ENCODE measurements around the gene MBD3L4.

MBD3L4 gene

GRCh38 chr19:6996810-6997209 is 43.2 kb downstream of the MBD3L4 start:
- peaks cover 2% of the 10 kb centered on the region for H3K27me3 Mint-ChIP-seq (ENCODE audit: low read depth)
- H3K36me3 Mint-ChIP-seq (ENCODE audit: low read depth) = peaks cover 5% of the 10 kb centered on the region
- no peak overlapping the region for H3K27ac Mint-ChIP-seq
- H3K9me3 Mint-ChIP-seq = peaks cover 30% of the 10 kb centered on the region
- H3K4me3 Mint-ChIP-seq = no peak overlapping the region
- no peak for TF ChIP-seq CTCF (IDR thresholded peaks at IDR 0.05; ENCODE audit: unreplicated experiment in 3 of 3)
- H3K4me1 Mint-ChIP-seq = no peaks in the 10 kb centered on the region

- H3K9me3 Mint-ChIP-seq = peaks cover 34% of the 10 kb centered on the region
- TF ChIP-seq CTCF (IDR thresholded peaks at IDR 0.05; ENCODE audit: unreplicated experiment in 3 of 3) = no peak
- H3K27me3 Mint-ChIP-seq (ENCODE audit: low read depth) = peaks cover 8% of the 10 kb centered on the region
- no peak overlapping the region for H3K4me3 Mint-ChIP-seq
- no peak overlapping the region for H3K27ac Mint-ChIP-seq
- H3K36me3 Mint-ChIP-seq (ENCODE audit: low read depth) = peaks cover 5% of the 10 kb centered on the region
- H3K4me1 Mint-ChIP-seq = no peaks in the 10 kb centered on the region
Measured at GRCh38 chr19:6995054-6995453, 44.9 kb downstream of the MBD3L4 start.

- no peaks in the 10 kb centered on the region for H3K4me1 Mint-ChIP-seq
- H3K4me3 Mint-ChIP-seq = no peak overlapping the region
- peaks cover 8% of the 10 kb centered on the region for H3K27me3 Mint-ChIP-seq (ENCODE audit: low read depth)
- no peak overlapping the region for H3K27ac Mint-ChIP-seq
- H3K36me3 Mint-ChIP-seq (ENCODE audit: low read depth) = no peaks in the 10 kb centered on the region
- TF ChIP-seq CTCF (IDR thresholded peaks at IDR 0.05; ENCODE audit: unreplicated experiment in 3 of 3) = no peak
- H3K9me3 Mint-ChIP-seq = peaks cover 40% of the 10 kb centered on the region
Measured at GRCh38 chr19:6988257-6988656, 51.7 kb downstream of the MBD3L4 start.

GRCh38 chr19:6987850-6988249 is 52.1 kb downstream of the MBD3L4 start:
- H3K36me3 Mint-ChIP-seq (ENCODE audit: low read depth) = no peaks in the 10 kb centered on the region
- peaks cover 43% of the 10 kb centered on the region for H3K9me3 Mint-ChIP-seq
- no peaks in the 10 kb centered on the region for H3K4me1 Mint-ChIP-seq
- no peak overlapping the region for H3K4me3 Mint-ChIP-seq
- TF ChIP-seq CTCF (IDR thresholded peaks at IDR 0.05; ENCODE audit: unreplicated experiment in 3 of 3) = no peak
- peaks cover 8% of the 10 kb centered on the region for H3K27me3 Mint-ChIP-seq (ENCODE audit: low read depth)
- no peak overlapping the region for H3K27ac Mint-ChIP-seq

All from nephron (organoid).